A549 (cell line): ENCODE data around the gene KIZ. TPM values are rescaled to one million over a fixed set of nuclear protein-coding genes. Genes with fewer than 3 reads are reported as not detected.
A peak's percentile ranks its signal among the peaks of the same experiment; 100 is the strongest.

Experiments
- ATAC-seq, 2 experiments: fragments of 200-7000 bp in 1 of 2; fragments of >200 bp in 1 of 2; cut with Nextera tagmentation in 1 of 2; cut with Tn5 transposase in 1 of 2; 3 replicates each; pipeline versions ENCODE4 v1.8.0 to v1.9.1; 2018 to 2020; ENCODE audit warnings: mild to moderate bottlenecking in 1 of 2, moderate library complexity in 1 of 2
- CTCF ChIA-PET: fragments of 300-600 bp; sonication (Branson Sonifier 250); formaldehyde crosslinking; extraction: SDS; loops from one replicate; lab custom pipeline; 2021; ENCODE audit warnings: antibody characterized with exemption, inconsistent platforms; lab: Yijun Ruan, JAX
- POLR2A ChIA-PET: fragments of 350-600 bp; formaldehyde crosslinking; extraction: SDS; loops from one replicate; lab custom pipeline; 2021; ENCODE audit warnings: antibody characterized with exemption, inconsistent platforms; lab: Yijun Ruan, JAX
- DNase-seq, 2 experiments: peaks; one replicate each; pipeline versions ENCODE4 v3.0.0 to v3.0.0-alpha.2; 2011 to 2016; ENCODE audit warnings: low read depth in 1 of 2, low spot score in 1 of 2
- FAIRE-seq: peaks from 2 replicates; lab custom pipeline; 2011; peaks lifted over from hg19 to GRCh38; lab: Jason Lieb, UNC
- H3K27ac ChIP-seq, 2 experiments: fragments of >200 bp; sonication (Bioruptor Twin); formaldehyde crosslinking; 3 replicates each; pipeline ENCODE4 v1.5.1; 2016 to 2017
- H3K4me1 ChIP-seq: fragments of >200 bp; sonication (Bioruptor Twin); formaldehyde crosslinking; 3 replicates; pipeline ENCODE4 v1.6.1; 2016
- H3K4me2 ChIP-seq: fragments of >200 bp; sonication (Bioruptor Twin); formaldehyde crosslinking; 3 replicates; pipeline ENCODE4 v1.6.1; 2016
- H3K4me3 ChIP-seq: fragments of >200 bp; sonication (Bioruptor Twin); formaldehyde crosslinking; 3 replicates; pipeline ENCODE4 v1.5.1; 2016
- H3K9me3 ChIP-seq: fragments of >200 bp; sonication (Bioruptor Twin); formaldehyde crosslinking; 3 replicates; pipeline ENCODE4 v1.6.1; 2016
- BHLHE40 ChIP-seq: IDR thresholded peaks from 2 replicates; pipeline ENCODE4 v1.6.1; 2012; ENCODE audit warnings: low read depth, low read length, inconsistent platforms
- CTCF ChIP-seq: fragments of >200 bp; sonication (Bioruptor Twin); formaldehyde crosslinking; IDR thresholded peaks from 3 replicates; pipeline ENCODE4 v1.5.1; 2016
- EHMT2 ChIP-seq: fragments of 200-600 bp; sonication (generic); IDR thresholded peaks from 2 replicates; pipeline ENCODE4 v1.6.1; 2016; ENCODE audit warnings: antibody characterized with exemption, low read depth, mild to moderate bottlenecking, moderate library complexity
- ESRRA ChIP-seq: fragments of 150-350 bp; IDR thresholded peaks from 2 replicates; pipeline ENCODE4 v1.6.1; 2014; ENCODE audit warnings: mild to moderate bottlenecking, low read length, borderline replicate concordance
- GATA3 ChIP-seq: IDR thresholded peaks from 2 replicates; pipeline ENCODE4 v1.6.1; 2012; ENCODE audit warnings: borderline replicate concordance
- HEYL ChIP-seq: fragments of 250-450 bp; sonication (Bioruptor Pico); IDR thresholded peaks from 2 replicates; pipeline ENCODE4 v1.8.0; 2021; ENCODE audit warnings: mild to moderate bottlenecking, moderate library complexity
- HMGXB4 ChIP-seq: fragments of 250-450 bp; sonication (Bioruptor Pico); IDR thresholded peaks from 2 replicates; pipeline ENCODE4 v1.5.0; 2021; ENCODE audit warnings: mild to moderate bottlenecking, moderate library complexity, borderline replicate concordance
- HOXA7 ChIP-seq: fragments of 250-450 bp; sonication (Bioruptor Pico); IDR thresholded peaks from 2 replicates; pipeline ENCODE4 v1.5.0; 2020; ENCODE audit warnings: mild to moderate bottlenecking, moderate library complexity
- JUN ChIP-seq, 2 experiments: fragments of >200 bp; sonication (Bioruptor Twin); formaldehyde crosslinking; IDR thresholded peaks; 2 replicates in 1 of 2; 3 replicates in 1 of 2; pipeline ENCODE4 v1.6.1; 2016 to 2017
- JUNB ChIP-seq: fragments of >200 bp; sonication (Bioruptor Twin); formaldehyde crosslinking; IDR thresholded peaks from 2 replicates; pipeline ENCODE4 v1.6.1; 2016
- MAZ ChIP-seq: fragments of 150-350 bp; IDR thresholded peaks from 2 replicates; pipeline ENCODE4 v1.6.1; 2014; ENCODE audit warnings: antibody characterized with exemption, low read depth, low read length, borderline replicate concordance
- MYC ChIP-seq: IDR thresholded peaks from 2 replicates; pipeline ENCODE4 v1.6.1; 2012; ENCODE audit warnings: mild to moderate bottlenecking, inconsistent platforms, low read length, improper control_type of control experiment, borderline replicate concordance
- POLR2A ChIP-seq: IDR thresholded peaks from 2 replicates; pipeline ENCODE4 v1.6.1; 2012; ENCODE audit warnings: mild to moderate bottlenecking, low read length
- POLR2AphosphoS2 ChIP-seq: conservative IDR thresholded peaks from 2 replicates; pipeline ENCODE4 v1.6.1; 2012; ENCODE audit warnings: low read length, improper control_type of control experiment, inconsistent platforms
- RAD21 ChIP-seq, 2 experiments: fragments of >200 bp in 1 of 2; sonication (Bioruptor Twin) in 1 of 2; formaldehyde crosslinking in 1 of 2; IDR thresholded peaks in 1 of 2; conservative IDR thresholded peaks in 1 of 2; 2 replicates in 1 of 2; 3 replicates in 1 of 2; pipeline ENCODE4 v1.6.1; 2012 to 2018; ENCODE audit warnings: inconsistent platforms in 1 of 2
- RARB ChIP-seq: fragments of 250-450 bp; sonication (Bioruptor Pico); IDR thresholded peaks from 2 replicates; pipeline ENCODE4 v1.8.0; 2021; ENCODE audit warnings: mild to moderate bottlenecking, moderate library complexity
- REST ChIP-seq: fragments of 200-600 bp; sonication (generic); IDR thresholded peaks from 2 replicates; pipeline ENCODE4 v1.6.1; 2016; ENCODE audit warnings: antibody characterized with exemption, mild to moderate bottlenecking, moderate library complexity
- ZC3H11A ChIP-seq: fragments of 450-650 bp; IDR thresholded peaks from 2 replicates; pipeline ENCODE4 v1.6.1; 2014; ENCODE audit warnings: antibody characterized with exemption, mild to moderate bottlenecking
- ZSCAN20 ChIP-seq: fragments of 250-450 bp; sonication (Bioruptor Pico); IDR thresholded peaks from 2 replicates; pipeline ENCODE4 v1.8.0; 2022; ENCODE audit warnings: mild to moderate bottlenecking, moderate library complexity
- WGBS: methylation state at CpG from one replicate; pipeline ENCODE4 v1.1.6; 2017; ENCODE audit errors: missing lambda C conversion rate; 5-methylcytosine and 5-hydroxymethylcytosine counted together
- polyA plus RNA-seq, 4 experiments: library from polyadenylated mRNA; depleted of rRNA in 3 of 4; stranded (reverse); fragments of >200 nt; fragmentation: RNase III in 1 of 4; extraction: RNeasy Plus Mini Kit Qiagen cat#74134 plus additional on column Dnase treatment in 1 of 4; gene quantifications; 2 replicates in 3 of 4; 3 replicates in 1 of 4; pipeline ENCODE4 v1.2.3, GENCODE V29; 2011 to 2017

The KIZ gene
- polyA plus RNA-seq, 2 of the 4 experiments (the other 2 are of a cell fraction), result 6.3 to 19.1 TPM

GRCh38 chr20:21102603-21103311, 23.1 kb upstream of the KIZ start:
- 9% methylated on average over 28 of the region's 38 CpGs for WGBS
- ChIA-PET POLR2A (no interaction called here), CTCF (interaction anchor here (1.1 to 1.5 kb wide), 2 partner anchors 133 to 403 kb away, joined by 3 to 5 read pairs; no protein-coding TSS in a partner anchor)
- H3K4me2 ChIP-seq, result peak overlapping the region; percentile 72
- no peaks in the 10 kb centered on the region for H3K9me3 ChIP-seq
- H3K4me1 ChIP-seq, result peaks cover 3% of the 10 kb centered on the region; the same call in 1 of the 3 replicates
- peak; percentile 49 for TF ChIP-seq REST
- TF ChIP-seq MAZ, result no peak
- TF ChIP-seq, all 56 proteins: peak for 1
- peak; percentile 51 to 74; a peak in 5 of 6 replicates for ATAC-seq
- FAIRE-seq, result no peak
- Histone ChIP-seq H3K27ac (no peak overlapping the region), H3K4me3 (peak overlapping the region; percentile 27)
- DNase-seq, result no peak

- Histone ChIP-seq H3K27ac (no peak overlapping the region), H3K4me3 (no peak overlapping the region), H3K9me3 (no peaks in the 10 kb centered on the region), H3K4me1 (peaks cover 3% of the 10 kb centered on the region; the same call in 1 of the 3 replicates), H3K4me2 (no peak overlapping the region)
- no peak for ATAC-seq
- CTCF ChIA-PET, result interaction anchor here (0.7 kb wide), 1 partner anchor 12 kb away, joined by 3 read pairs; no protein-coding TSS in a partner anchor
- WGBS, result 84% methylated on average over 32 of the region's 32 CpGs
- POLR2A ChIA-PET, result no interaction called here
- no peak for TF ChIP-seq HEYL (CRISPR knock-in tag)
- no peak for TF ChIP-seq REST
- no peak for TF ChIP-seq POLR2A
- TF ChIP-seq MYC, result no peak
- TF ChIP-seq POLR2AphosphoS2, result no peak
- TF ChIP-seq GATA3, result no peak
- TF ChIP-seq EHMT2, result no peak
- TF ChIP-seq ZC3H11A, result no peak
- no peak for TF ChIP-seq RARB
- TF ChIP-seq JUN (IDR thresholded peaks at IDR 0.05), result no peak
- no peak for TF ChIP-seq MAZ
- no peak for TF ChIP-seq ZSCAN20 (CRISPR knock-in tag)
- FAIRE-seq, result no peak
- no peak for DNase-seq
Observed at GRCh38 chr20:21103582-21104465, 22.1 kb upstream of the KIZ start.

GRCh38 chr20:21104466-21104761, 21.5 kb upstream of the KIZ start:
- FAIRE-seq (no peak), ATAC-seq (no peak), DNase-seq (no peak)
- peaks cover 3% of the 10 kb centered on the region; the same call in 1 of the 3 replicates for H3K4me1 ChIP-seq
- no peak overlapping the region for H3K27ac ChIP-seq
- H3K4me3 ChIP-seq, result no peak overlapping the region
- WGBS, result 83% methylated on average over 5 of the region's 5 CpGs
- ChIA-PET POLR2A (no interaction called here), CTCF (interaction anchor here (0.7 kb wide), 1 partner anchor 12 kb away, joined by 3 read pairs; no protein-coding TSS in a partner anchor)
- no peaks in the 10 kb centered on the region for H3K9me3 ChIP-seq
- no peak overlapping the region for H3K4me2 ChIP-seq
- no peak for TF ChIP-seq BHLHE40
- no peak for TF ChIP-seq CTCF
- no peak for TF ChIP-seq HOXA7 (CRISPR knock-in tag)
- TF ChIP-seq RAD21 (conservative IDR thresholded peaks at IDR 0.05 in 1 of 2, IDR thresholded peaks at IDR 0.05 in 1 of 2), result no peak
- TF ChIP-seq ESRRA, result no peak
- TF ChIP-seq EHMT2, result no peak
- TF ChIP-seq MAZ, result no peak
- no peak for TF ChIP-seq HMGXB4 (CRISPR knock-in tag)
- no peak for TF ChIP-seq JUNB
